NCI-H2196 treated with DMSO at 0.1 percent for 48 hours (cell line): ENCODE data around the gene CD58.
A peak's percentile ranks its signal among the peaks of the same experiment; 100 is the strongest.

Experiments
- DNase-seq: peaks from one replicate; lab custom pipeline; 2025; ENCODE audit not compliant: unreplicated experiment; lab: John Stamatoyannopoulos, UW

The CD58 gene

GRCh38 chr1:116511459-116512019, 59.3 kb downstream of the CD58 start:
- DNase-seq = no peak

- no peak for DNase-seq
These were observed 60.5 kb downstream of the CD58 start for GRCh38 chr1:116510361-116510760.

- DNase-seq = no peak
These were observed 61.5 kb downstream of the CD58 start for GRCh38 chr1:116508984-116509980.

GRCh38 chr1:116508085-116508983, 62.5 kb downstream of the CD58 start:
- DNase-seq = no peak

- DNase-seq = no peak
These were observed 63.2 kb downstream of the CD58 start for GRCh38 chr1:116507631-116508030.

- DNase-seq = no peak
These were observed 64.5 kb downstream of the CD58 start for GRCh38 chr1:116506132-116507004.

- no peak for DNase-seq
These were observed 66.3 kb downstream of the CD58 start for GRCh38 chr1:116504308-116505156.

GRCh38 chr1:116503546-116504307, 67.1 kb downstream of the CD58 start:
- no peak for DNase-seq

GRCh38 chr1:116502671-116503314, 68.0 kb downstream of the CD58 start:
- no peak for DNase-seq

- DNase-seq = no peak
These were observed 69.0 kb downstream of the CD58 start for GRCh38 chr1:116501870-116502244.

GRCh38 chr1:116501125-116501869, 69.5 kb downstream of the CD58 start:
- DNase-seq = no peak

GRCh38 chr1:116498789-116499628, 71.8 kb downstream of the CD58 start:
- DNase-seq = peak; percentile 45

- no peak for DNase-seq
These were observed 73.2 kb downstream of the CD58 start for GRCh38 chr1:116497656-116498055.

- no peak for DNase-seq
These were observed 73.9 kb downstream of the CD58 start for GRCh38 chr1:116496898-116497297.

- DNase-seq = no peak
These were observed 74.4 kb downstream of the CD58 start for GRCh38 chr1:116496380-116496779.

- DNase-seq = no peak
These were observed 75.3 kb downstream of the CD58 start for GRCh38 chr1:116495535-116495934.

- DNase-seq = no peak
These were observed 76.1 kb downstream of the CD58 start for GRCh38 chr1:116494745-116495144.
